ENCODE measurements around the gene GPR160.
"Not testable (repeated sequence)": the region's sequence is repeated elsewhere in the genome, so short reads cannot be mapped to it uniquely, and the experiment has no call there.

Gene GPR160

DNA sequence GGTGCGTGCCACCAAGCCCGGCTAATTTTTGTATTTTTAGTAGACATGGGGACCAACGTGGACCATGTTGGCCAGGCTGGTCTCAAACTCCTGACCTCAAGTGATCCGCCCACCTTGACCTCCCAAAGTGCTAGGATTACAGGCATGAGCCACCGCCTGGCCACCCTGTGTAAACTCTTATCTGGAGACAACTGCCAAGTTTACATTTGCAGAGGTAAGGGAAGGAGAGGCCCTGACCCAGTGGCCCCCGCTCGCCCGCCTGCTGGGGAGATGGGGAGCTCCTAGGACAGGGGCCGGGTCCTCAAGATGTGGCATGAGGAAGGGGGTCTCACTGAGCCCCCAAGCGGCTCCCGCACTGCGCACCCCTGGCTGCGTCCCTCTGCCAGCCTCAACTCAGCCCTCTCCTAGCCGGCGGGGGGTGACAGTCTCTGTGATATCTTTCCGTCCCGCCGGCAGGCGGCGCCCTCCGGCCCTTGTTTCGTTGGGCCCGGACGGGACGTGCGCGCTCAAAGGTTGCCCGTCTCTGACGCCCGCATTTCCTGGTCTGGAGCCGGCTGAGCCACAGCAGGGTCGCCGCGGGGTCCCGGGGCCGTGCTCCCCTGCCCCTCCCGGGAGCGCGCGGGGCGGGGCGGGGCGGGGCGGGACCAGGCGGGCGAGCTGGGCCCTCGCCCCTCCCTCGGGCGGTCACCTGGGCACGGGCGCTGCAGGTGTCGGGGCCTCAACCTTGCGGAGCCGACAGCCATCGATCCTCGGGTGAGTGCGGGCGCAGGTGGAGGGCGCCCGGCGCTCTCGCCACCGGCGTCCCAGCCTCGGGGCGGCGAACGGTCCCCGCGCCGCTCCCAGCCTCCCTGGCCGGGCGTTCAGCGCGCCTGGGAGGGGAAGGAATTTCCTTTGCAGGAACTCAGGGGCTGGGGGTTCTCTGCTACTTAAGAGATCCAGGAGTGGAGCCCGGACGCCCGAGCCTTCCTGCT, at the start of gene GPR160:
TSS of gene GPR160 (plus strand) at position 533 of the 971 bp plus-strand sequence. CDS start 45,978 bp downstream, outside the sequence.
- DNase-seq = no peak

DNA sequence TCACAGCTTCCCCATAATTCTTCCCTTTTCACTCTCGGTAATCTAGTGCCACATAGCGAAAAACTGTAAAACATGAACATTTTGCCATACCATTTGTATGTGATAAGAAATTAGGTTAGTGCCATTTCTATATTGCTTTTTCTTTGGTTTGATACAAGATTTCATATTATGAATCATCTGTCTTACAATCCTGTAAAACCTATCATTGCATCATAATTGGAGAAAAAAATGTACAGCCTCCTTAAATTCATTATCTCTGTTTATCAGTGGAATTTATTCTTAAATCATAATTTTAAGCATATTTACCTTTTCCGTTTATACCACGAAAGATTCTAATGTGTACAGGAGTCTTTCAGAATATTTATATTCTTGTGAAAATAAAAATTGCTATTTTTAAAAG, 47.4 kb upstream of the GPR160 start:
- DNase-seq = no peak

DNA sequence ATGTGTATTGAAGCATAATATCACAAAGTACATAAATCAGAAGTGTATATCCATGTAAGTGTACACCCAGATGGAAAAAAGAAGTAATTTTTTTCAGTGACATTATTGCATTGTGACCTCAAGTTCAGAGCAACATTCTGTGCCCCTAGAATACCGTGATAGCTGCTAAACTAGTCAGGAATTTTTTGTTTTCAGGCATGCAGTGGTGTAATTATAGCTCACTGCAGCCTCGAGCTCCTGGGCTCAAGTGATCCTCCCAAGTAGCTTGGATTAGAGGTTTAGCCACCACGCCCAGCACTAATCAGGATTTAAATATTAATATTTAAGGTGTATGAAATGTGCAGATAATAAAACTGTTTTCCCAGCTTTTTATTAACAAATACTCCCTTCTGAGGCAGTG, 45.6 kb upstream of the GPR160 start:
- DNase-seq = no peak

DNA sequence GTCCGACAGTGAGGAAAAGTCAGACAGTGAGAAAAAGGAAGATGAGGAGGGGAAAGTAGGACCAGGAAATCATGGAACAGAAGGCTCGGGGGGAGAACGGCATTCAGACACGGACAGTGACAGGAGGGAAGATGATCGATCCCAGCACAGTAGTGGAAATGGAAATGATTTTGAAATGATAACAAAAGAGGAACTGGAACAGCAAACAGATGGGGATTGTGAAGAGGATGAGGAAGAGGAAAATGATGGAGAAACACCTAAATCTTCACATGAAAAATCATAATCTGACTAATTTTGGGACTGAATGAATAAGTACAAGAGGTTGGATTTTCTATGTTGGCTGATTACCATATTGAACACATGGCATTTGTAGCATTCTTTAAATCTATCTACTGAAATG, 45.0 kb upstream of the GPR160 start:
- no peak for DNase-seq

- no peak for DNase-seq
These were observed 44.0 kb upstream of the GPR160 start for GRCh38 chr3:169993761-169994160.

DNA sequence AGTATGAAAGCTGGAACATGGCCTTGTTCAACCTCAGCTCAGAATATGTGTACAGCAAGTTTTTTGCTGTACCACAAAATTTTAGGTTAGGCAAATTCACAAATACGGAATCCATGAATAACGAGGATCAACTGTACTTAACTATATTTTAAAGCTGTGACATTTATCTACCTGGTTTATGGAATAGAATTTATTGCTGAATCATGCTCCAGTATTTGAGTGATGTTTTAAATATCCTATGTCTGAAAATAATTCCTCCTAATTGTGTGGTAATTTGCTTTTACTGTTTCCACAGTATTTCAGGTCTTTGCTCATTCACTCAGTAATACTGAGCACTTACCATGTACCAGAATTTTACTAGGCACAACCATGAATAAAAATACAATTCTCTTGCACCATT, 41.7 kb upstream of the GPR160 start:
- no peak for DNase-seq

- DNase-seq = no peak
These were observed 39.1 kb upstream of the GPR160 start for GRCh38 chr3:169998668-169999131.

- no peak for DNase-seq
These were observed 38.4 kb upstream of the GPR160 start for GRCh38 chr3:169999433-169999832.

DNA sequence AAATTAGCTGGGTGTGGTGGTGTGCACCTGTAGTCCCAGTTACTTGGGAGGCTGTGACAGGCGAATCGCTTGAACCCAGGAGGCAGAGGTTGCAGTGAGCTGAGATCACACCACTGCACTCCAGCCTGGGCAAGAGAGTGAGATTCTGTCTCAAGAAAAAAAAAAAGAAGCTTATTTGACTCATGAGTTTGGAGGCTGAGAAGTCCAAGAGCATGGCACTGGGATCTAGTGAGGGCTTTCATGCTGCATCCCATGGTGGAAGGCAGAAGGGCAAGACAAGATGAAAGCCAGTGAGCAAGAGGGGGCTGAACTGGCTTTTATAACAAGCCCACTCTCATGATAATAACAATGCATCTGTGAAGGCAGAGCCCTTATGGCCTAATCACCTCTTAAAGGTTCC, 37.7 kb upstream of the GPR160 start:
- DNase-seq = no peak

DNA sequence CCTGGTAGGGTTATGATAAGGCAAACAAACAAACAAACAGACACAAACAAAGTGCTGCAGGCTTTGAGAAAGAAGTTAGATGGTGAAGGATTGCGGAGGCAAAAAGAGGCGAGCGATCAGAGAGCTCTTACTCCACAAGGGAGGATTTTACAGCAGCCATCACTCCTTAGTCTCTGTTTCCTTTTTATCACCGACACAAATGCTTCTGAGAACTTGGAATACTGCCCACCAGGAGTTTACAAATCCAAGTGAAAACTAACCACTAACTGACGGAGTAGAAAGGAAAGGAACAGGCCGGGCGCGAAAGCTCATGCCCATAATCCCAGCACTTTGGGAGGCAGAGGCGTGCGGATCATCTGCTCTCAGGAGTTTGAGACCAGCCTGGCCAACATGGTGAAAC, 35.6 kb upstream of the GPR160 start:
- no peak for DNase-seq

GRCh38 chr3:170002879-170003278, 34.9 kb upstream of the GPR160 start:
- DNase-seq = no peak

GRCh38 chr3:170003881-170004356, 33.9 kb upstream of the GPR160 start:
- no peak for DNase-seq

GRCh38 chr3:170007031-170007663, 30.6 kb upstream of the GPR160 start:
- DNase-seq = no peak

DNA sequence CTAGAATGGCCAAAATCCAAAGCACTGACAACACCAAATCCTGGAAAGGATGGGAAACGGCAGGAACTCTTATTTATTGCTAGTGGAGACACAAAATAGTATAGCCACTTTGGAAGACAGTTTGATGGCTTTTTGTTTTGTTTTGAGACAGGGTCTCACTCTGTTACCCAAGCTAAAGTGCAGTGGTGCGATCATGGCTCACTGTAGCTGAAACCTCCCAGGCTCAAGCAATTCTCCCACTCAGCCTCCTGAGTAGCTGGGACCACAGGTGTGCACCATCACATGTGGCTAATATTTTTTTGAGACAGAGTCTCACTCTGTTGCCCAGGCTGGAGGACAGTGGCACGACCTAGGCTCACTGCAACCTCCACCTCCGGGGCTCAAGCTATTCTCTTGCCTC, 27.3 kb upstream of the GPR160 start:
- no peak for DNase-seq

DNA sequence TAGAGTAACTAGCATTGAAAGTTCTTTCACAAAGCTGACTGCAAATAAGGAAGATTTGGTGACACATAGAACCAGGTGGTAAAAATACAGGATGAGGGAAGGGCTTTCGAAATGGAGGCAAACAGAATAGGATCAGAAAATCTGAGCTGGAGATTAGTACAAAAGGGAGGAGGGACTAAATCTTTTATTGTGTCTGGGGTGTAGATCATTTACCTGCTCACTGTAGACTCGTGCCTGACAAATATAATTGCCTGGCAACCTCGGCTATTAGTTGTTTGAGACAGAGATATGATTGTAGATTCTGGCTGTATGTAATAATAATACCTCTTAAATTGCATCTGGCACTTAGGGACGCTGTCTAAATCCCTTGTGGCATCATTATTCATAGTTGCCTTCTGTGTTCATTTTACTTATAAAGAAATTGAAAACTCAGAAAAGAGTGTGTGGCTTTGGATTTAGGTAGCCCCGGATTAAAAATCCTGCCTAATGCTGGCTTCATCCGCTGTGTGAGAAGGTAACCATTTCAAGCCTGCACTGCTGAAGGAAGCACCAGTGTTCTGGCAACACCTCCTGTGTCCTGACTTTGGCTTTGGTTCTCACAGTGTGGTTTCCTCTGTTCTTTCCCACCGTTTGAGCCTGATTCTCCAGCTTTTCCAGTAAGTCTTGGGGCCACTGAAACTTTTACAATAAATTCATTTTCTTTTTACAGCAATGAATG, 25.0 kb upstream of the GPR160 start:
- DNase-seq = no peak

- DNase-seq = no peak
These were observed 21.7 kb upstream of the GPR160 start for GRCh38 chr3:170016057-170016456.

- DNase-seq = not testable (repeated sequence)
These were observed 18.5 kb upstream of the GPR160 start for GRCh38 chr3:170019306-170019705.

GRCh38 chr3:170021083-170021482, 16.7 kb upstream of the GPR160 start:
- no peak for DNase-seq

DNA sequence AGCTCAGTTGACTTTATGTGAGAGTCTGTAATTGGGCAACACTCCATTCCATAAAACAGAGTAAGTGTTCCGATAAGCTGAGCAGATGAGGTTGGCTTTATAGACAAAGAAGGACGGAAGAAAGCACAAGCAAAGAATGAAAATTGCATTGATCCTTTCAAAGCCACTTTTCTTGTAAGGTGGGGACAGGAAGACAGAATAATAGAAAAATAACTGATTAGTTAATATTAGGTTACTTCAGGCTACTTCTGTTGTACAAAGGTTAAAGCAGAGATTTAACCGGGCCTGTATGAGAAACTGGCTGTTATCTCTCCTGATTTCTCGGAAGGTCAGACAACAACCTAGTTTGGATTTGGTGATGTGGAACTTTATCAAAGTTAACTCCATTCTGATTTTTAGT, 15.5 kb upstream of the GPR160 start:
- DNase-seq = no peak

GRCh38 chr3:170023165-170023564, 14.6 kb upstream of the GPR160 start:
- DNase-seq = no peak

DNA sequence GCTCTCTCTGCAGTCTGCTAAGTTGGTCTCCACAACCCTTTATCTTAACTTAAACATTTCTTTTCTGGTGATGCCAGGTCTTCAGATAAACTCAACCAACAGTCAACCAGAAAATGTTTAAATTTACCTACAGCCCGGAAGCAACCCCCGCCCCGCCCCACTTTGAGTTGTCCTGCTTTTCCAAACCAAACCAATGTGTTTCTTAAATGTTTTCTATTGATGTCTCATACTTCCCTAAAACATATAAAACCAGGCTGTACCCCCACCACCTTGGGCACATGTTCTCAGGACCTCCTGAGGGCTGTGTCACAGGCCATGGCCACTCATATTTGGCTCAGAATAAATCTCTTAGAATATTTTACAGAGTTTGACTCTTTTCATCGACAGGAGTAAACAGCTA, 13.2 kb upstream of the GPR160 start:
- no peak for DNase-seq

- no peak for DNase-seq
These were observed 10.3 kb upstream of the GPR160 start for GRCh38 chr3:170027233-170028102.

All from cerebellar nuclear complex (tissue), 1 donor.